Brain microvascular endothelial cell (primary cell): Measurements from ENCODE around the gene PNCK.
A peak's percentile ranks its signal among the peaks of the same experiment; 100 is the strongest.

Experiments used
- DNase-seq: peaks from one replicate; pipeline ENCODE4 v3.0.0-alpha.2; 2020
- H3K27ac ChIP-seq: fragments of 250-450 bp; sonication (Bioruptor Pico); 2 replicates; pipeline ENCODE4 v1.5.1; 2020; ENCODE audit warnings: mild to moderate bottlenecking, moderate library complexity
- H3K27me3 ChIP-seq: fragments of 250-450 bp; sonication (Bioruptor Pico); replicated peaks from 2 replicates; pipeline ENCODE4 v1.5.1; 2020; ENCODE audit warnings: mild to moderate bottlenecking
- H3K36me3 ChIP-seq: fragments of 250-450 bp; sonication (Bioruptor Pico); replicated peaks from 2 replicates; pipeline ENCODE4 v1.5.1; 2020; ENCODE audit warnings: mild to moderate bottlenecking
- H3K4me3 ChIP-seq: 2 replicates; pipeline ENCODE4 v1.5.1; 2011; ENCODE audit warnings: low read depth, mild to moderate bottlenecking, control low read depth, low read length, moderate library complexity
- in situ Hi-C: cut with HindIII; loops from 2 replicates; pipeline ENCODE4 v1.10.0; 2017; ENCODE audit warnings: low sequenced_read_pairs, low pct_ligation_motif_present
- TF ChIP-seq, protein P1 (sequence below): IDR thresholded peaks from 2 replicates; pipeline ENCODE4 v1.5.1; 2011; ENCODE audit warnings: low read depth, mild to moderate bottlenecking, moderate library complexity, low read length, control low read depth, inconsistent platforms; ENCODE audit errors: missing control alignments

PNCK gene

GRCh38 chrX:153635788-153636668 lies 37.6 kb downstream of the PNCK start:
- H3K36me3 ChIP-seq, result no peaks in the 10 kb centered on the region
- no peak for DNase-seq
- no peaks in the 10 kb centered on the region for H3K27me3 ChIP-seq
- H3K27ac ChIP-seq, result no peak overlapping the region
- TF ChIP-seq, protein P1, sequence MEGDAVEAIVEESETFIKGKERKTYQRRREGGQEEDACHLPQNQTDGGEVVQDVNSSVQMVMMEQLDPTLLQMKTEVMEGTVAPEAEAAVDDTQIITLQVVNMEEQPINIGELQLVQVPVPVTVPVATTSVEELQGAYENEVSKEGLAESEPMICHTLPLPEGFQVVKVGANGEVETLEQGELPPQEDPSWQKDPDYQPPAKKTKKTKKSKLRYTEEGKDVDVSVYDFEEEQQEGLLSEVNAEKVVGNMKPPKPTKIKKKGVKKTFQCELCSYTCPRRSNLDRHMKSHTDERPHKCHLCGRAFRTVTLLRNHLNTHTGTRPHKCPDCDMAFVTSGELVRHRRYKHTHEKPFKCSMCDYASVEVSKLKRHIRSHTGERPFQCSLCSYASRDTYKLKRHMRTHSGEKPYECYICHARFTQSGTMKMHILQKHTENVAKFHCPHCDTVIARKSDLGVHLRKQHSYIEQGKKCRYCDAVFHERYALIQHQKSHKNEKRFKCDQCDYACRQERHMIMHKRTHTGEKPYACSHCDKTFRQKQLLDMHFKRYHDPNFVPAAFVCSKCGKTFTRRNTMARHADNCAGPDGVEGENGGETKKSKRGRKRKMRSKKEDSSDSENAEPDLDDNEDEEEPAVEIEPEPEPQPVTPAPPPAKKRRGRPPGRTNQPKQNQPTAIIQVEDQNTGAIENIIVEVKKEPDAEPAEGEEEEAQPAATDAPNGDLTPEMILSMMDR, result peak; percentile 62
- in situ Hi-C loops, result no loop called here
- no peak overlapping the region for H3K4me3 ChIP-seq

GRCh38 chrX:153635388-153635787 lies 38.2 kb downstream of the PNCK start:
- no peaks in the 10 kb centered on the region for H3K36me3 ChIP-seq
- no peak for DNase-seq
- H3K27ac ChIP-seq, result no peak overlapping the region
- in situ Hi-C loops, result no loop called here
- no peaks in the 10 kb centered on the region for H3K27me3 ChIP-seq
- TF ChIP-seq, protein P1, result no peak
- no peak overlapping the region for H3K4me3 ChIP-seq

- Histone ChIP-seq H3K36me3 (no peaks in the 10 kb centered on the region), H3K27ac (no peak overlapping the region), H3K27me3 (no peaks in the 10 kb centered on the region), H3K4me3 (no peak overlapping the region)
- in situ Hi-C loops, result no loop called here
- TF ChIP-seq, protein P1, result no peak
- no peak for DNase-seq
Observed at GRCh38 chrX:153634832-153635231, 38.8 kb downstream of the PNCK start.

DNA sequence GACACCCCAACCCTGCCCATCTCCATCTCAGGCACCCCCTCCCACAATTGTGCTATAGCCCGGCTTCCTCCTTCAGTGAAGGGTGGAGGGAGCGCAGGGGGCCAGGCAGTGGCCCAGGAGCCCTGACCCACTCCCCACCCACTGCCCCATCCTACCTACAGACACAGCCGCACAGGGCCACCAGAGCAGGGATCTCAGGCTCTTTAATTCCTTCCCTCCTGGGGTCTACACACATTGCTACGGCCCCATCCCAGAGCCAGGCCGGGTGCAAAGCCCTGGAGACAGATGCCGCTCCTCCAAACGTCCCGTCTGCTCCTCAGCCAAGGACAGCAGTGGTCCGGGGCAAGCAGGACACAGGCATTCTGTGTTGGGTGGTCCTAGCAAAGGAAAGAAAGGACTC lies 39.4 kb downstream of the PNCK start:
- Histone ChIP-seq H3K27me3 (no peaks in the 10 kb centered on the region), H3K27ac (no peak overlapping the region), H3K36me3 (no peaks in the 10 kb centered on the region), H3K4me3 (no peak overlapping the region)
- no peak for DNase-seq
- TF ChIP-seq, protein P1, result no peak
- in situ Hi-C loops, result no loop called here

DNA sequence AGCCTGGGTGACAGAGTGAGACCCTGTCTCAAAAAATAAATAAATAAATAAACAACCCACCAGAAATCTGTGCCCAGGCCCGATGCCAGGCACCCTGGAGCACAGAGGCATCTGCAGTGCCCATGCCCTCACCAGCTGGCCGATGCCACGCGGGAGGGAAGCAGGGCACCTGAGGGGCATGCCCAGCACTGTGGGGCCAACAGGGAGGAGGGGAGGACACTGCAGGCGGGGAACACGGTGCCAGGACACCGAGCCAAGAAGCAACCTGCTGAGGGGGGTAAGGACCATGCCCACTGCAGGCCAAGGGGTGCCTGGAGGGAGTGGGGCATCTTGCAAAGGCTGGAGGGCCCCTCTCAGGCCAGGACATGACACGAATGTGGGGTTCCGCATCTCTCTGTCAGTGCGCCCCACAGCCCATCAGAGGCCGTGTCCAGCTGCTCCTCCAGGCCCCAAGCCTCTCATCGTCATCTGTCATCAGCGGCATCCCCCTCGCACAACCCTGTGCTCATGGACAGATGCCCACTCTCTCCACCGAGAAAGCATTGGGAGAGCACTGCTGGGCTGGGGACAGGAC lies 39.9 kb downstream of the PNCK start:
- H3K27me3 ChIP-seq, result no peaks in the 10 kb centered on the region
- no peaks in the 10 kb centered on the region for H3K36me3 ChIP-seq
- in situ Hi-C loops, result no loop called here
- H3K27ac ChIP-seq, result no peak overlapping the region
- TF ChIP-seq, protein P1, result no peak
- no peak overlapping the region for H3K4me3 ChIP-seq
- DNase-seq, result no peak

DNA sequence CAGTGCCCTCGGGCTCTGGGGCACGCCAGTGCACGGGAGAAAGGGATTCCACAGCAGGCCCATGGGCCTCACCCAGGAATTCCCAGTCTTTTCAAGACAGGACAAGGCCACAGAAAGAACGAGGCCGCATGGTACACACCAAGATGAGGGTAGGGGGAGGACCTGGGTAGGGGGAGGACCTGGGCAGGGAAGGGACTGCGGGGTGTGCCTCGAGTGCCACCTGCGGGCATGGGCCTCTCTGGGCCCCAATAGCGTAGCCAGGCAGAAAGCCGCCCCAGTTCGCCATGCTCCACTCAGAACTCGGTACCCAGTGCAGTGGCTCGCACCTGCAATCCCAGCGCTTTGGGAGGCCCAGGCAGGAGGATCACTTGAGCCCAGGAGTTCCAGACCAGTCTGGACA lies 40.6 kb downstream of the PNCK start:
- Histone ChIP-seq H3K4me3 (no peak overlapping the region), H3K27ac (no peak overlapping the region), H3K27me3 (no peaks in the 10 kb centered on the region), H3K36me3 (no peaks in the 10 kb centered on the region)
- TF ChIP-seq, protein P1, result no peak
- DNase-seq, result no peak
- in situ Hi-C loops, result no loop called here
